ENCODE data around the gene TUBGCP6.

The TUBGCP6 gene, protein sequence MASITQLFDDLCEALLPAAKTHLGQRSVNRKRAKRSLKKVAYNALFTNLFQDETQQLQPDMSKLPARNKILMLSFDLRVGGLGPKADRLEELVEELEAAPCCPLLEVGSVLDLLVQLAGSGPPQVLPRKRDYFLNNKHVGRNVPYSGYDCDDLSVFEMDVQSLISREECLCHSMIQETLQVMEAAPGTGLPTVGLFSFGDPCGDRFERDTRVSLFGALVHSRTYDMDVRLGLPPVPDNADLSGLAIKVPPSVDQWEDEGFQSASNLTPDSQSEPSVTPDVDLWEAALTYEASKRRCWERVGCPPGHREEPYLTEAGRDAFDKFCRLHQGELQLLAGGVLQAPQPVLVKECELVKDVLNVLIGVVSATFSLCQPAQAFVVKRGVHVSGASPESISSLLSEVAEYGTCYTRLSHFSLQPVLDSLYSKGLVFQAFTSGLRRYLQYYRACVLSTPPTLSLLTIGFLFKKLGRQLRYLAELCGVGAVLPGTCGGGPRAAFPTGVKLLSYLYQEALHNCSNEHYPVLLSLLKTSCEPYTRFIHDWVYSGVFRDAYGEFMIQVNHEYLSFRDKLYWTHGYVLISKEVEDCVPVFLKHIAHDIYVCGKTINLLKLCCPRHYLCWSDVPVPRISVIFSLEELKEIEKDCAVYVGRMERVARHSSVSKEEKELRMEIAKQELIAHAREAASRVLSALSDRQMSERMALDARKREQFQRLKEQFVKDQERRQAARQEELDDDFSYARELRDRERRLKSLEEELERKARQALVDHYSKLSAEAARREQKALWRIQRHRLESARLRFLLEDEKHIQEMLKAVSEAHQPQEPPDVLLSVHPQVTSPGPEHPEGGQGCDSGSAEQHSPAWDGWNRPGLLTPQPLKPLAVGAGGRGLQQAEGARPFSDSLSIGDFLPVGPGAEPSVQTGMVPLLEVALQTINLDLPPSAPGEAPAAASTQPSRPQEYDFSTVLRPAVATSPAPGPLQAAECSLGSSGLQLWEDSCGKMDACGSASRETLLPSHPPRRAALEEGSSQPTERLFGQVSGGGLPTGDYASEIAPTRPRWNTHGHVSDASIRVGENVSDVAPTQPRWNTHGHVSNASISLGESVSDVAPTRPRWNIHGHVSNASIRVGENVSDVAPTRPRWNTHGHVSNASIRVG (N-terminal part only)

DNA sequence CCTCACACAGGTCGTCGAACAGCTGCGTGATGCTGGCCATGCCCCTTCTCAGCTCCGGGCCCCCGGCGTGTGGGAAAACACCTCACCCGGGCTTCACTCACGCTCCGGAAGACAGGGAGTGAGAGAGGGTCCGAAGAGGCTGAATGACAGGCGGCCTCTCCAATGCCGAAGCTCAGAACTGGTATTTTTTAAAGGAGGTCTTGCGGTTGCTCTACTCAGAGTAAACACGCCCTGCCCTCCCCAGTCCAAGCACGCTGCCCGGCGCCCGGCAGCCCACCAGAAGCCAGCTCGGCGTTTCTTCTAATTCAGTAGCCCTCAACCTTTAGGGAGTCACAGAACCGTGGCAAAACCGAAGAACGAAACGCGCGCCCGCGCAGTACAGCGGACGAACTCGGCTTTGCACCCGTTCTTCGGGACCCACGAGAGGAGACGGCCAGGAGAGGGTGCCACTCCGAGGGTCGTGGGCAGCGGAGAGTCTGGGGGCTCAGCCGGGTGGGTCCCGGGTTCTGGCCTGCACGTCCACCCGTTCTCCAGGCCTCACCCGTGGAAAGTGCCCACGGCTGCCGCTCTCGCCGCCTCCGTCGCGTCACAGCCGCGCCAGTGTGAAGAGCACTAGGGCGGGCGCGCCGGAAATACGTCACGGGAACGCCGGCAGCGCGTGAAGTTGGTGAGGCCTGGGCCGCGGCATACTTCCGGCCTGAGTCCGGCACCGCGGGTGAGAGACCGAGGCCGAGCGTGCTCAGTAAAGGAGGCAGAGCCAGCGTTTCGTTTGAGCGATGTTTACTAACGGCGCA is at the start of gene TUBGCP6:
TSS of gene TUBGCP6 (minus strand) at position 604 of the 794 bp plus-strand sequence. CDS start at position 40, 564 bp downstream.
- Histone ChIP-seq H3K27ac (ENCODE audit: low read depth, low read length) (peak within 1 kb of the TSS; percentile 93), H3K4me3 (ENCODE audit: low read depth in 1 of 2, low read length in 2 of 2) (peak within 1 kb of the TSS; percentile 98 to 99), H3K36me3 (ENCODE audit: control insufficient read depth in 1 of 2, insufficient read depth in 2 of 2, low read length in 2 of 2) (peaks cover 7 to 38% of the 10 kb centered on the region in 2 donors), H3K9me3 (ENCODE audit: control insufficient read depth in 1 of 2, low read length in 2 of 2) (no peaks in the 10 kb centered on the region), H3K4me1 (ENCODE audit: control insufficient read depth in 1 of 2, insufficient read depth in 2 of 2, low read length in 2 of 2) (peaks cover 26 to 55% of the 10 kb centered on the region in 2 donors), H3K27me3 (ENCODE audit: control insufficient read depth in 1 of 2, insufficient read depth in 2 of 2, low read length in 2 of 2) (no peaks in the 10 kb centered on the region), H3K9ac (ENCODE audit: low read depth in 1 of 2, low read length in 2 of 2) (peak within 1 kb of the TSS; percentile 83 to 91)

DNA sequence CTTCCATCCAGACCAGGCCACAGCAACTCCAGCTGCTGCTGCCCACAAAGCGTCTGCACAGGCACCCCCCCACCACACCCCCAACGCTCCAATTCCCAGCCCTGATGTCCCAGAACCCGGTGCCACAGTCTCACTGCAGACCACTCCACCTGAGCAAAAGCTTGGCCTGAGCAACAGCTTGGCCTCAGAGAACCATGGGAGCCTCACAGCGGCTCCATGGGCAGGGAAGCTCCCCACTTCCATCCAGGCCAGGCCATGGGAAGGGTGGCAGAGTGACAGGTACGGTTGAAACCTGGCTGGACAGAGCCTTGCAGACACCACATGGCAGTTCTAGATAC is 49.5 kb upstream of the TUBGCP6 start:
- peak overlapping the region; percentile 80 for H3K27ac ChIP-seq (ENCODE audit: low read depth, low read length)
- H3K4me1 ChIP-seq (ENCODE audit: control insufficient read depth in 1 of 2, insufficient read depth in 2 of 2, low read length in 2 of 2): peaks cover 53 to 55% of the 10 kb centered on the region in 2 donors
- peak overlapping the region; percentile 49 to 65 for H3K9ac ChIP-seq (ENCODE audit: low read depth in 1 of 2, low read length in 2 of 2)
- H3K4me3 ChIP-seq (ENCODE audit: low read depth in 1 of 2, low read length in 2 of 2): peak overlapping the region; percentile 40 to 45
- peaks cover 16 to 28% of the 10 kb centered on the region in 2 donors for H3K36me3 ChIP-seq (ENCODE audit: control insufficient read depth in 1 of 2, insufficient read depth in 2 of 2, low read length in 2 of 2)
- no peaks in the 10 kb centered on the region for H3K27me3 ChIP-seq (ENCODE audit: control insufficient read depth in 1 of 2, insufficient read depth in 2 of 2, low read length in 2 of 2)
- no peaks in the 10 kb centered on the region for H3K9me3 ChIP-seq (ENCODE audit: control insufficient read depth in 1 of 2, low read length in 2 of 2)

DNA sequence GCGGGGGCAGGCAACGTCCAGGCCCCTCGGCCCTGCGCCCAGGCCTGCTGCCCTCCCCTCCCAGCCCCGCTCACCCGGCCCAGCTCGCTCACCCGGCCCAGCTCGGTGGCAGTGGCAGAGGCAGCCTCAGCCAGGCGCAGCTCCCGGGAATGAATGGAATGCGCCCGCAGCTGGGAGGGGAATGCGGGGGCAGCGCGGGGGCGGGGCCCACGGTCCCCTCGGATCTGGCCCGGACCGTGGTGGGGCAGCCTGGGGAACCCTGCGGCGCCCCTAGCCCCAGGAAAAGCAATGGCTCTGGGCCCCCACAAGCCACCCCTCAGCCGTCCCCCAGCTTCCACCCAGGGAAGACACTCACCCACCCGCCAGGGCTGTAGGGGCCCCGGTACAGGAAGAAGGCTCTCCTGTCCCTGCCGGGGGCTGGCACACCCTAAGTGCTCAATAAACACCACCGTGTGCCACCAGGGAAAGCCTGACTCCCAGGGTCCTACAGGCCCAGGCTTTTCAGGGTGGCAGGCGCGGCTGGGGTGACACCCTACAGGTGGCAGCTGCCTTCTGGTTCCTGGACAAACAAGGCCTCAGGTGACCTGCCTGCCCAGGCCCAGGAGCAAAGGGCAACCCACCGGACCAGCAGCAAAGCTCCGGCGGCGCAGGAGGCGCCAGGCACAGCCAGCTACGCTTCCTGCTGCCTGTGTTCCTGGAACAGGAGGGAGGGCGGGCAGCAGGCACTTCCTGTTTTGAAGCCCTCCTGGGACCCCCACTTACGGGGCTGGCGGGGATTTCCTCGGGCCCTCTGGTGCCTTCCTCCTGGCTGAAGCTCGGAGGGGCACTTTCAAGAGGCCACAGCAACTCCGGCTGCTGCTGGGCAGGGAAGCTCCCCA is 48.9 kb upstream of the TUBGCP6 start:
- H3K27ac ChIP-seq (ENCODE audit: low read depth, low read length): peak overlapping the region; percentile 83
- H3K27me3 ChIP-seq (ENCODE audit: control insufficient read depth in 1 of 2, insufficient read depth in 2 of 2, low read length in 2 of 2): no peaks in the 10 kb centered on the region
- peak overlapping the region; percentile 49 to 65 for H3K9ac ChIP-seq (ENCODE audit: low read depth in 1 of 2, low read length in 2 of 2)
- H3K9me3 ChIP-seq (ENCODE audit: control insufficient read depth in 1 of 2, low read length in 2 of 2): no peaks in the 10 kb centered on the region
- peaks cover 49 to 51% of the 10 kb centered on the region in 2 donors for H3K4me1 ChIP-seq (ENCODE audit: control insufficient read depth in 1 of 2, insufficient read depth in 2 of 2, low read length in 2 of 2)
- peaks cover 20 to 34% of the 10 kb centered on the region in 2 donors for H3K36me3 ChIP-seq (ENCODE audit: control insufficient read depth in 1 of 2, insufficient read depth in 2 of 2, low read length in 2 of 2)
- H3K4me3 ChIP-seq (ENCODE audit: low read depth in 1 of 2, low read length in 2 of 2): peak overlapping the region; percentile 40 to 45

DNA sequence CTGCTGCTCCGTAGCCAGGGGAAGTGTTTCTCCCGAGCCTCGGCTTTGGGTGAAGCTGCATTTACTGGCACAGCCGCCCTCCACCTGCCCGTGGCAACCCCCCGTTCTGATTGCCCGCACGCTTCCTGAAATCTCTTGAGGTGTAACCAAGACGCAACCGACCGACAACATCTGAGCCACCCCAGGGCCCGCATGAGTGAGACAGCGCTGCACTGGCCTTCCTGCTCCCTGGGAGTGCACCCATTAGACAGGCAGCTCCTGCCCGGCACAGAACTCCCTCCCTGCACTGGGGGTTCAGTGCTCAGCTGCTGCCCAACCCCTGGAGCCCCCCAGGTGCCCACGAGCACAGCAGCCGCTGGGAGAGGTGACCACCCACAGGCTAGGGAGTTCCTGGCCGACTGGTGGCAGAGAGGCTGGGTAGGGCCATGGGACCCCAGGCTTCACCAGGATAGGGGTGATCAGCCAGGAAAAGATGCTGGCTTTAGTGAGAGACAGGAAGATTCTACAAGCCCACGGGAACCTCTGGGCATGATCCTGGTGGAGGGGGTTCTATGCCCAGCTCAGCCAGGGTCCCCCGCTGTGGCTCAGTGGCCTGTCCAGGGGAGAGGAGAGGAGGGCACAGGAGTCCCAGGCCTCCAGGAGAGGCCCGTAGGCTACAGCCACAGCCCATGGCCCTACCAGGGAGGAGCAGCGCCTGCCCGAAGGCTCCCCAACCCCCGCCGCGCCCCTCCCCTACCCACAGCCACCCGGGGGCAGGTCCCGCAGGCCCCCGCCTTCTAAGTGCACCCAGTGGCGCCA is 48.0 kb upstream of the TUBGCP6 start:
- H3K4me1 ChIP-seq (ENCODE audit: control insufficient read depth in 1 of 2, insufficient read depth in 2 of 2, low read length in 2 of 2): peaks cover 43% of the 10 kb centered on the region in 2 donors
- no peaks in the 10 kb centered on the region for H3K9me3 ChIP-seq (ENCODE audit: control insufficient read depth in 1 of 2, low read length in 2 of 2)
- H3K27me3 ChIP-seq (ENCODE audit: control insufficient read depth in 1 of 2, insufficient read depth in 2 of 2, low read length in 2 of 2): no peaks in the 10 kb centered on the region
- H3K27ac ChIP-seq (ENCODE audit: low read depth, low read length): no peak overlapping the region
- H3K36me3 ChIP-seq (ENCODE audit: control insufficient read depth in 1 of 2, insufficient read depth in 2 of 2, low read length in 2 of 2): peaks cover 20 to 43% of the 10 kb centered on the region in 2 donors
- H3K4me3 ChIP-seq (ENCODE audit: low read depth in 1 of 2, low read length in 2 of 2): peak overlapping the region in 1 of 2 donors; percentile 45
- no peak overlapping the region for H3K9ac ChIP-seq (ENCODE audit: low read depth in 1 of 2, low read length in 2 of 2)

DNA sequence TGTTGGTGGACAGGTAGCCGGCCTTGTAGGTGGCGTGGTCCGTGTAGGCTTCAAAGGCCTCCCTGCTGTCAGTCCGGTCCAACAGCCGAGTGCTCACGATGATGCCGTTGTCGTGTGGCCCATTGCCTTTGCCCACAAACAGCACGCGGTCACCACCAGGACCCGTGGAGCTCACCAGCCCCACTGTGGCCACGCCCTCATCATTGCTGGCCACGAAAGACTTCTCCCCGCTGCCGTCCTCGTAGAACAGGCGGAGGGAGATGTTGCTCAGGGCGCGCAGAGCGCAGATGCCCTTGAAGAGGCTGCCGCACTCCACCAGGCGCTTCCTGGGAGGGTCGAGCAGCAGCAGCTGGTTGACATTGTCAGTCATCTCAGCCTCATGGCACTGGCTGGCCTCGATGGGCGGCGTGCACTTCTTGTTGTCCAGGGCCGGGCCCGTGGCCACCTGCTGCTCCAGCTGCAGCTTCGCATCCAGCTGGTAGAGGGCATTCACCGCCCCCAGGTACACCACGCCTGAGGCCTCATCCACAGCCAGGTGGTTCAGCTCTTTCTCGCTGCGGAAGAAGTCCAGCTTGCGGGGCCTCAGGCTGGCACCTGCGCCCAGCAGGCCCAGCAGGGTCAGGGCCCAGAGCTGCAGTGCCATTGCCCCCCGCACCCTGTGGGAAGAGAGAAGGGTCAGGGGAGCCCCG is 45.3 kb upstream of the TUBGCP6 start:
- H3K4me3 ChIP-seq (ENCODE audit: low read depth in 1 of 2, low read length in 2 of 2): no peak overlapping the region
- H3K9ac ChIP-seq (ENCODE audit: low read depth in 1 of 2, low read length in 2 of 2): no peak overlapping the region
- peaks cover 23 to 64% of the 10 kb centered on the region in 2 donors for H3K36me3 ChIP-seq (ENCODE audit: control insufficient read depth in 1 of 2, insufficient read depth in 2 of 2, low read length in 2 of 2)
- H3K27ac ChIP-seq (ENCODE audit: low read depth, low read length): no peak overlapping the region
- no peaks in the 10 kb centered on the region for H3K27me3 ChIP-seq (ENCODE audit: control insufficient read depth in 1 of 2, insufficient read depth in 2 of 2, low read length in 2 of 2)
- peaks cover 24 to 25% of the 10 kb centered on the region in 2 donors for H3K4me1 ChIP-seq (ENCODE audit: control insufficient read depth in 1 of 2, insufficient read depth in 2 of 2, low read length in 2 of 2)
- H3K9me3 ChIP-seq (ENCODE audit: control insufficient read depth in 1 of 2, low read length in 2 of 2): no peaks in the 10 kb centered on the region

DNA sequence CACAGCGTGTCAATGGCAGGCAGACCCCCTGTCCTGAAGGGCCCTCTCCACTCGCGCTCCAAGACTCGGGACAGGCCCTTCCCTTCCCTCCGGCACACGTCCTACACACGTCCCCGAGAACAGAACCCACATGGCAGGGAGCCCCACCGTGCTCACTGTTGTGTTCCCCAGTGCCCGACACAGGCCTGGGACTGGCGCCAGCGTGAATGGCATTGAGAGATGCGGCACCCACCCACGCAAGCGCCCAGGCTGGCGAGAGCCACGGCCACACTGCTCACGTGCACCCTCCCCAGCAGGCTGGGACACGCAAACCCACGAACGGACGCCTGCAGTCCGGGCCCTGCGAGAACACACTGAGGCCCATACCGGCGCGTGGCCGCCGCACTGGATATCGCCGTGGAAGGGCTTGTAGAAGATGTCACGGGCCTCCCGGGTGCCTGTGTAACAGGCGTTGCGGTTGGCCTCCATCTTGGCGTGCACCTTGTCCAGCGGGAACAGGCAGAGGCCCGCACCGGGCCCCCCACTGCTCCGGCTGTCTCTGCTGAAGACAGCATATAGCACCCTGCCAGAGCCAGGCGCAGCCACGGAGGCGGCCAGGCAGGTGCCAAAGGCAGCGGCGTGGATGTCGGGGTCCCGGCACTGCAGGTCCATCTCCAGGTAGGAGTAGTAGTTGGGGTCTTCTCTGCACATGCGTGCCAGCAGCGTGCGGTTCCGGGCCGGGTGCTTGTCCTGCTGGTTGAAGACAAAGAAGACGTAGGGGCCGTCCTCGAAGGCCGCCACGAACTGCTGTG is 44.5 kb upstream of the TUBGCP6 start:
- Histone ChIP-seq H3K9ac (ENCODE audit: low read depth in 1 of 2, low read length in 2 of 2) (no peak overlapping the region), H3K27me3 (ENCODE audit: control insufficient read depth in 1 of 2, insufficient read depth in 2 of 2, low read length in 2 of 2) (no peaks in the 10 kb centered on the region), H3K27ac (ENCODE audit: low read depth, low read length) (no peak overlapping the region), H3K4me1 (ENCODE audit: control insufficient read depth in 1 of 2, insufficient read depth in 2 of 2, low read length in 2 of 2) (peaks cover 18 to 20% of the 10 kb centered on the region in 2 donors), H3K36me3 (ENCODE audit: control insufficient read depth in 1 of 2, insufficient read depth in 2 of 2, low read length in 2 of 2) (peaks cover 23 to 68% of the 10 kb centered on the region in 2 donors), H3K9me3 (ENCODE audit: control insufficient read depth in 1 of 2, low read length in 2 of 2) (no peaks in the 10 kb centered on the region), H3K4me3 (ENCODE audit: low read depth in 1 of 2, low read length in 2 of 2) (no peak overlapping the region)

DNA sequence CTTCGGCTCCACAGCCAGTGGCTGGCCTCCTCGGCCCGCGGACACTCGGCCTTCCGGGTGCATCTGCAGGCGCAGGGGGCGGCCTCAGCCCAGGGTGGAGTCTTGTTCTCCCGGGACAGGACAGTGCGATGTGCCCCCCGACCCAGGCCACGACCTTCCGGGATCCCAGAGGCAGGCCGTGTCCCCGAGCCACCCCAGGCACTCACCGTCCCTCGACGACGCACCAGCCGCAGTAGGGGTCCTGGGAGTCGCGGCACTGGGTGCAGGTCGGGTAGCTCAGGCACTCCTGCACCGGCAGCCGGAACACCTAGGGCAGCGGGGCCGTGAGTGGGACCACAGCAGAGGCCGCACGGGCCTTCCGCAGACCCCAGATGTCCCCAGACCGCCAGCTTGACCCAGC is 42.9 kb upstream of the TUBGCP6 start:
- Histone ChIP-seq H3K4me3 (ENCODE audit: low read depth in 1 of 2, low read length in 2 of 2) (no peak overlapping the region), H3K9me3 (ENCODE audit: control insufficient read depth in 1 of 2, low read length in 2 of 2) (no peaks in the 10 kb centered on the region), H3K9ac (ENCODE audit: low read depth in 1 of 2, low read length in 2 of 2) (no peak overlapping the region), H3K4me1 (ENCODE audit: control insufficient read depth in 1 of 2, insufficient read depth in 2 of 2, low read length in 2 of 2) (peaks cover 8 to 10% of the 10 kb centered on the region in 2 donors), H3K27ac (ENCODE audit: low read depth, low read length) (no peak overlapping the region), H3K27me3 (ENCODE audit: control insufficient read depth in 1 of 2, insufficient read depth in 2 of 2, low read length in 2 of 2) (no peaks in the 10 kb centered on the region), H3K36me3 (ENCODE audit: control insufficient read depth in 1 of 2, insufficient read depth in 2 of 2, low read length in 2 of 2) (peaks cover 23 to 78% of the 10 kb centered on the region in 2 donors)

Measured in duodenal mucosa (tissue), 2 donors.